GM20431 (cell line): Measurements from ENCODE around the gene ANTXR2.
"Not testable (repeated sequence)": the region's sequence is repeated elsewhere in the genome, so short reads cannot be mapped to it uniquely, and the experiment has no call there.

Source experiments
- in situ Hi-C: fragments of 300-500 bp; cut with MseI, MboI; formaldehyde crosslinking; loops from one replicate; pipeline ENCODE4 v1.15.0; 2020; ENCODE audit warnings: low sequenced_read_pairs; ENCODE audit not compliant: unreplicated experiment

ANTXR2 gene

GRCh38 chr4:79947386-79947785 lies 125.6 kb downstream of the ANTXR2 start:
- in situ Hi-C loops, result no loop called here

- in situ Hi-C loops, result no loop called here
Observed at GRCh38 chr4:79935274-79935673, 137.8 kb downstream of the ANTXR2 start.

GRCh38 chr4:79934660-79935059 lies 138.4 kb downstream of the ANTXR2 start:
- in situ Hi-C loops, result no loop called here

GRCh38 chr4:79927931-79928330 lies 145.1 kb downstream of the ANTXR2 start:
- in situ Hi-C loops, result no loop called here

- in situ Hi-C loops, result no loop called here
Observed at GRCh38 chr4:79923281-79923680, 149.7 kb downstream of the ANTXR2 start.

GRCh38 chr4:79922011-79922410 lies 151.0 kb downstream of the ANTXR2 start:
- in situ Hi-C loops, result no loop called here

- in situ Hi-C loops, result no loop called here
Observed at GRCh38 chr4:79920163-79920853, 152.7 kb downstream of the ANTXR2 start.

GRCh38 chr4:79918292-79918691 lies 154.7 kb downstream of the ANTXR2 start:
- in situ Hi-C loops, result no loop called here

- in situ Hi-C loops, result no loop called here
Observed at GRCh38 chr4:79917246-79917645, 155.8 kb downstream of the ANTXR2 start.

GRCh38 chr4:79915246-79915645 lies 157.8 kb downstream of the ANTXR2 start:
- in situ Hi-C loops, result no loop called here

- in situ Hi-C loops, result no loop called here
Observed at GRCh38 chr4:79913581-79913980, 159.4 kb downstream of the ANTXR2 start.

GRCh38 chr4:79907001-79907400 lies 166.0 kb downstream of the ANTXR2 start:
- in situ Hi-C loops, result no loop called here

GRCh38 chr4:79906303-79906702 lies 166.7 kb downstream of the ANTXR2 start:
- in situ Hi-C loops, result no loop called here

GRCh38 chr4:79905212-79905611 lies 167.8 kb downstream of the ANTXR2 start:
- in situ Hi-C loops, result no loop called here

- in situ Hi-C loops, result no loop called here
Observed at GRCh38 chr4:79904331-79904730, 168.7 kb downstream of the ANTXR2 start.

- in situ Hi-C loops, result no loop called here
Observed at GRCh38 chr4:79900182-79900581, 172.8 kb downstream of the ANTXR2 start.

- in situ Hi-C loops, result no loop called here
Observed at GRCh38 chr4:79899481-79899880, 173.5 kb downstream of the ANTXR2 start.

GRCh38 chr4:79898055-79898454 lies 175.0 kb downstream of the ANTXR2 start:
- in situ Hi-C loops, result no loop called here

GRCh38 chr4:79897174-79897573 lies 175.9 kb downstream of the ANTXR2 start:
- in situ Hi-C loops, result no loop called here

GRCh38 chr4:79893456-79893855 lies 179.6 kb downstream of the ANTXR2 start:
- in situ Hi-C loops, result no loop called here

- in situ Hi-C loops, result not testable (repeated sequence)
Observed at GRCh38 chr4:79889026-79889425, 184.0 kb downstream of the ANTXR2 start.

- in situ Hi-C loops, result no loop called here
Observed at GRCh38 chr4:79886557-79886956, 186.5 kb downstream of the ANTXR2 start.
